Temporal lobe (tissue), 1 donor: ENCODE data around the gene UBE2B. TPM values are rescaled to one million over a fixed set of nuclear protein-coding genes. Genes with fewer than 3 reads are reported as not detected.

Experiments
- total RNA-seq: library from RNA; depleted of rRNA; stranded (reverse); fragments of >200 nt; gene quantifications from one replicate; pipeline ENCODE4 v1.2.3, GENCODE V29; 2014

Gene UBE2B
- total RNA-seq, 1 donor from 2014 or later = 48.4 TPM

Other genes starting within 250 kb of the UBE2B start
- gene SKP1, start 194.6 kb upstream of the UBE2B start, total RNA-seq = 186 TPM
- 90.2 TPM for gene PPP2CA, start 145.5 kb upstream of the UBE2B start, total RNA-seq
- gene CDKL3, start 4.4 kb upstream of the UBE2B start, total RNA-seq = 10.8 TPM
- 29.5 TPM for gene CDKN2AIPNL, start 40.3 kb downstream of the UBE2B start, total RNA-seq
- gene JADE2, start 154.1 kb downstream of the UBE2B start, total RNA-seq = 3.4 TPM